ENCODE results near the gene GALNT2.

GALNT2 gene

DNA sequence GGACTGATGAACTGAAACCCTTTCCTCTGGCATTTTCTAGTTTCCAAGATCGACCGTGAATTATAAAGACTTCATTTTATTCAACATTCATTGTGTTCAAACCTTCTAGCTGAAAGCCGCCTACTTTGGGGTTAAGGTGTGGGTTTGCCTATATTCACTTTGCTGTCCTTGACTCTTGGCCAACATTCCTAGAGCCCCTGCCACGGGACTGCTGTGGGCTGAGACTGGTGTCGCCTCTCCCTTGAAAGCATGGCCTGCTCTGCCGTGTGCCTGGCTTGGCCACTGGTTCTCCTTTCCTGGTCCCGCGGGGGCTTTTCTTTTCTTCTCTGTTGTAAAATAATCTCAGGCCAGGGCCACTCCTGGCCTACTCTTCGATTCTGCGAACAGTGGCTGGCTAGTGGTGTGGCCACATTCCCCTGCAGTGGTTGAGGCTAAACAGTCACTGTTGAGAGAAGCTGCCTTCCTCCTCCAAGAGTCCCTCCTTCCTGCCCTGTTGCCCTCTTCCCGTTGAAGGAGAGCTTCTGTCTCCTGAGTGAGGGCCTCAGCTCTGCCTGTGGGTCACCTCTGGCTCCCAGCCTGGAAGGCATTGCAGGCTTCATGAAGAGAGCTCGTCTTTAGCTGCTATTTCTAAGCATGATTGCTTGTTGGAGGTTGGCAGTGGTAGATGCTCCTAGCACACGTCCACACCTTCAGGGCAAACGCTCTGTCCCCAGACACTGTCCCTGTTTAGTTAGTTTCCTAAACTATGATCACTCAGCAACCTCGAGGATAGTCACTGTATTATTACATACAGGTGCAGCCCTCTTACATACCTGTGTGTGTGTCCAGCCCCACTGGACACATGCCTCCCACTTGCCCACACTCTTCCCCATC is 80.5 kb downstream of the GALNT2 start:
- TF ChIP-seq, protein P1, sequence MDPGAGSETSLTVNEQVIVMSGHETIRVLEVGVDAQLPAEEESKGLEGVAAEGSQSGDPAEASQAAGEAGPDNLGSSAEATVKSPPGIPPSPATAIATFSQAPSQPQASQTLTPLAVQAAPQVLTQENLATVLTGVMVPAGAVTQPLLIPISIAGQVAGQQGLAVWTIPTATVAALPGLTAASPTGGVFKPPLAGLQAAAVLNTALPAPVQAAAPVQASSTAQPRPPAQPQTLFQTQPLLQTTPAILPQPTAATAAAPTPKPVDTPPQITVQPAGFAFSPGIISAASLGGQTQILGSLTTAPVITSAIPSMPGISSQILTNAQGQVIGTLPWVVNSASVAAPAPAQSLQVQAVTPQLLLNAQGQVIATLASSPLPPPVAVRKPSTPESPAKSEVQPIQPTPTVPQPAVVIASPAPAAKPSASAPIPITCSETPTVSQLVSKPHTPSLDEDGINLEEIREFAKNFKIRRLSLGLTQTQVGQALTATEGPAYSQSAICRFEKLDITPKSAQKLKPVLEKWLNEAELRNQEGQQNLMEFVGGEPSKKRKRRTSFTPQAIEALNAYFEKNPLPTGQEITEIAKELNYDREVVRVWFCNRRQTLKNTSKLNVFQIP (CRISPR knock-in tag; IDR thresholded peaks at IDR 0.05; ENCODE audit: borderline replicate concordance, low read depth): no peak
- TF ChIP-seq ESRRG (CRISPR knock-in tag; IDR thresholded peaks at IDR 0.05): no peak
- TF ChIP-seq, protein P2, sequence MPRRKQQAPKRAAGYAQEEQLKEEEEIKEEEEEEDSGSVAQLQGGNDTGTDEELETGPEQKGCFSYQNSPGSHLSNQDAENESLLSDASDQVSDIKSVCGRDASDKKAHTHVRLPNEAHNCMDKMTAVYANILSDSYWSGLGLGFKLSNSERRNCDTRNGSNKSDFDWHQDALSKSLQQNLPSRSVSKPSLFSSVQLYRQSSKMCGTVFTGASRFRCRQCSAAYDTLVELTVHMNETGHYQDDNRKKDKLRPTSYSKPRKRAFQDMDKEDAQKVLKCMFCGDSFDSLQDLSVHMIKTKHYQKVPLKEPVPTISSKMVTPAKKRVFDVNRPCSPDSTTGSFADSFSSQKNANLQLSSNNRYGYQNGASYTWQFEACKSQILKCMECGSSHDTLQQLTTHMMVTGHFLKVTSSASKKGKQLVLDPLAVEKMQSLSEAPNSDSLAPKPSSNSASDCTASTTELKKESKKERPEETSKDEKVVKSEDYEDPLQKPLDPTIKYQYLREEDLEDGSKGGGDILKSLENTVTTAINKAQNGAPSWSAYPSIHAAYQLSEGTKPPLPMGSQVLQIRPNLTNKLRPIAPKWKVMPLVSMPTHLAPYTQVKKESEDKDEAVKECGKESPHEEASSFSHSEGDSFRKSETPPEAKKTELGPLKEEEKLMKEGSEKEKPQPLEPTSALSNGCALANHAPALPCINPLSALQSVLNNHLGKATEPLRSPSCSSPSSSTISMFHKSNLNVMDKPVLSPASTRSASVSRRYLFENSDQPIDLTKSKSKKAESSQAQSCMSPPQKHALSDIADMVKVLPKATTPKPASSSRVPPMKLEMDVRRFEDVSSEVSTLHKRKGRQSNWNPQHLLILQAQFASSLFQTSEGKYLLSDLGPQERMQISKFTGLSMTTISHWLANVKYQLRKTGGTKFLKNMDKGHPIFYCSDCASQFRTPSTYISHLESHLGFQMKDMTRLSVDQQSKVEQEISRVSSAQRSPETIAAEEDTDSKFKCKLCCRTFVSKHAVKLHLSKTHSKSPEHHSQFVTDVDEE (CRISPR knock-in tag; IDR thresholded peaks at IDR 0.05): no peak
- TF ChIP-seq ZFP3 (CRISPR knock-in tag; IDR thresholded peaks at IDR 0.05): no peak
- no peak for TF ChIP-seq ZFP30 (CRISPR knock-in tag; IDR thresholded peaks at IDR 0.05)
- TF ChIP-seq, protein P3, sequence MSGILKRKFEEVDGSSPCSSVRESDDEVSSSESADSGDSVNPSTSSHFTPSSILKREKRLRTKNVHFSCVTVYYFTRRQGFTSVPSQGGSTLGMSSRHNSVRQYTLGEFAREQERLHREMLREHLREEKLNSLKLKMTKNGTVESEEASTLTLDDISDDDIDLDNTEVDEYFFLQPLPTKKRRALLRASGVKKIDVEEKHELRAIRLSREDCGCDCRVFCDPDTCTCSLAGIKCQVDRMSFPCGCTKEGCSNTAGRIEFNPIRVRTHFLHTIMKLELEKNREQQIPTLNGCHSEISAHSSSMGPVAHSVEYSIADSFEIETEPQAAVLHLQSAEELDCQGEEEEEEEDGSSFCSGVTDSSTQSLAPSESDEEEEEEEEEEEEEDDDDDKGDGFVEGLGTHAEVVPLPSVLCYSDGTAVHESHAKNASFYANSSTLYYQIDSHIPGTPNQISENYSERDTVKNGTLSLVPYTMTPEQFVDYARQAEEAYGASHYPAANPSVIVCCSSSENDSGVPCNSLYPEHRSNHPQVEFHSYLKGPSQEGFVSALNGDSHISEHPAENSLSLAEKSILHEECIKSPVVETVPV (CRISPR knock-in tag; IDR thresholded peaks at IDR 0.05): no peak
- no peak for TF ChIP-seq TOX (CRISPR knock-in tag; IDR thresholded peaks at IDR 0.05; ENCODE audit: borderline replicate concordance)
- no peak for TF ChIP-seq ZNF70 (CRISPR knock-in tag; IDR thresholded peaks at IDR 0.05)
- no peak for TF ChIP-seq ARNTL (CRISPR knock-in tag; IDR thresholded peaks at IDR 0.05; ENCODE audit: borderline replicate concordance, low read depth)
- no peak for TF ChIP-seq ISL1 (CRISPR knock-in tag; IDR thresholded peaks at IDR 0.05)
- no peak for TF ChIP-seq GLIS3 (CRISPR knock-in tag; IDR thresholded peaks at IDR 0.05)
- no peak; the same call in 2 of the 3 replicates for ATAC-seq

DNA sequence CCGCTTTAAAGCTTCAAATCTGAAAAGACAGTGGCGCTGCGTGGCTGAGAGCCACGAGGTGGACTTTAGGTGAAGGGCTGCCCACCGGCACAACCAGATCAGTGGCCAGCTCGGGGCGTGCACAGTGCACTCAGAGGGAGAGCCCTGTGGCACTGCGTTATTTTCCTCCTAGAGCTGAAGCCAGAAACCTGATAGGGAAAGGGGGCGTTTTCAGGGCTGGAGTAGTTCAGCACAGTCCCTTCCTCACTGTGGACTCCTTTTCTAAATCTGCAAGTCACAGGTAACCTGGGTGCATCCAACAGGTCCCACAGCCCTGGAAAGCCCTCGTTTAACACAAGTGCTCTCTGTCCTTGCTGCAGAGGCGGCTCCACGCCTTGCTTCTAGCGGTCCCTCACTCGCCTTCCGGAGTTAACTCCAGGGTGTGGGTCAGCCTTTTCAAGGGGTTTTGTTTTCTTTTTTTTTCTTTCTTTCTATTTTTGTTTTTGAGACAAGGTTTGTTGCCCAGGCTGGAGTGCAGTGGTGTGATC is 81.2 kb downstream of the GALNT2 start:
- no peak for TF ChIP-seq ZFP30 (CRISPR knock-in tag; IDR thresholded peaks at IDR 0.05)
- TF ChIP-seq, protein P2 (CRISPR knock-in tag; IDR thresholded peaks at IDR 0.05): no peak
- no peak for TF ChIP-seq ZNF8 (CRISPR knock-in tag; IDR thresholded peaks at IDR 0.05)
- TF ChIP-seq RARB (CRISPR knock-in tag; IDR thresholded peaks at IDR 0.05): no peak
- TF ChIP-seq PPARA (CRISPR knock-in tag; IDR thresholded peaks at IDR 0.05; ENCODE audit: borderline replicate concordance): no peak
- no peak for TF ChIP-seq CSDC2 (CRISPR knock-in tag; IDR thresholded peaks at IDR 0.05)
- no peak for TF ChIP-seq ZC3H10 (CRISPR knock-in tag; IDR thresholded peaks at IDR 0.05)
- TF ChIP-seq GLIS3 (CRISPR knock-in tag; IDR thresholded peaks at IDR 0.05): no peak
- no peak for TF ChIP-seq ZNF565 (CRISPR knock-in tag; conservative IDR thresholded peaks at IDR 0.05; ENCODE audit: low read depth)
- TF ChIP-seq BACH2 (CRISPR knock-in tag; IDR thresholded peaks at IDR 0.05; ENCODE audit: borderline replicate concordance): no peak
- TF ChIP-seq SNAI2 (CRISPR knock-in tag; IDR thresholded peaks at IDR 0.05): no peak
- TF ChIP-seq, protein P3 (CRISPR knock-in tag; IDR thresholded peaks at IDR 0.05): no peak
- TF ChIP-seq, protein P4, sequence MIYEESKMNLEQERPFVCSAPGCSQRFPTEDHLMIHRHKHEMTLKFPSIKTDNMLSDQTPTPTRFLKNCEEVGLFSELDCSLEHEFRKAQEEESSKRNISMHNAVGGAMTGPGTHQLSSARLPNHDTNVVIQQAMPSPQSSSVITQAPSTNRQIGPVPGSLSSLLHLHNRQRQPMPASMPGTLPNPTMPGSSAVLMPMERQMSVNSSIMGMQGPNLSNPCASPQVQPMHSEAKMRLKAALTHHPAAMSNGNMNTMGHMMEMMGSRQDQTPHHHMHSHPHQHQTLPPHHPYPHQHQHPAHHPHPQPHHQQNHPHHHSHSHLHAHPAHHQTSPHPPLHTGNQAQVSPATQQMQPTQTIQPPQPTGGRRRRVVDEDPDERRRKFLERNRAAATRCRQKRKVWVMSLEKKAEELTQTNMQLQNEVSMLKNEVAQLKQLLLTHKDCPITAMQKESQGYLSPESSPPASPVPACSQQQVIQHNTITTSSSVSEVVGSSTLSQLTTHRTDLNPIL (CRISPR knock-in tag; IDR thresholded peaks at IDR 0.05; ENCODE audit: low read depth): no peak
- TF ChIP-seq ZNF70 (CRISPR knock-in tag; IDR thresholded peaks at IDR 0.05): no peak
- no peak for TF ChIP-seq TOX (CRISPR knock-in tag; IDR thresholded peaks at IDR 0.05; ENCODE audit: borderline replicate concordance)
- no peak; the same call in 2 of the 3 replicates for ATAC-seq
